Loucy (cell line): Measurements from ENCODE around the gene GBP6.
"Not testable (repeated sequence)": the region's sequence is repeated elsewhere in the genome, so short reads cannot be mapped to it uniquely, and the experiment has no call there.

Source experiments
- H2AFZ ChIP-seq: fragments of 200-600 bp; sonication (generic); 2 replicates; pipeline ENCODE4 v1.6.0; 2016; ENCODE audit warnings: antibody characterized with exemption, mild to moderate bottlenecking, low read length, moderate library complexity
- H3F3A ChIP-seq: fragments of 200-600 bp; 2 replicates; pipeline ENCODE4 v1.6.0; 2016; ENCODE audit warnings: antibody characterized with exemption, low read depth, mild to moderate bottlenecking
- H3K27me3 ChIP-seq: fragments of 200-600 bp; sonication (generic); 2 replicates; pipeline ENCODE4 v1.6.1; 2014; ENCODE audit warnings: low read length, mild to moderate bottlenecking; ENCODE audit not compliant: insufficient read depth, poor library complexity, severe bottlenecking
- H3K36me3 ChIP-seq: fragments of 200-600 bp; sonication (generic); 2 replicates; pipeline ENCODE4 v1.6.1; 2016; ENCODE audit warnings: low read length; ENCODE audit not compliant: insufficient read depth
- H3K4me1 ChIP-seq: fragments of 200-600 bp; sonication (generic); 2 replicates; pipeline ENCODE4 v1.5.1; 2014; ENCODE audit warnings: low read length, mild to moderate bottlenecking; ENCODE audit not compliant: insufficient read depth, poor library complexity, severe bottlenecking
- H3K4me2 ChIP-seq: fragments of 200-600 bp; sonication (generic); 2 replicates; pipeline ENCODE4 v1.6.0; 2014; ENCODE audit warnings: antibody characterized with exemption, low read length, low read depth, mild to moderate bottlenecking; ENCODE audit not compliant: poor library complexity, severe bottlenecking
- H3K4me3 ChIP-seq: fragments of 200-600 bp; sonication (generic); 2 replicates; pipeline ENCODE4 v1.5.1; 2014; ENCODE audit warnings: low read length, mild to moderate bottlenecking, mixed read lengths; ENCODE audit not compliant: poor library complexity, severe bottlenecking
- H3K79me2 ChIP-seq: fragments of 200-600 bp; sonication (generic); 2 replicates; pipeline ENCODE4 v1.6.1; 2014; ENCODE audit warnings: low read length; ENCODE audit not compliant: insufficient read depth
- H3K9ac ChIP-seq: fragments of 200-600 bp; sonication (generic); 2 replicates; pipeline ENCODE4 v1.6.0; 2014; ENCODE audit warnings: mild to moderate bottlenecking, low read depth, low read length, moderate library complexity; ENCODE audit not compliant: poor library complexity, severe bottlenecking
- H3K9me2 ChIP-seq: fragments of 200-600 bp; sonication (generic); replicated peaks from 2 replicates; pipeline ENCODE4 v1.6.1; 2016; ENCODE audit warnings: low read depth, low read length, mixed read lengths
- H3K9me3 ChIP-seq: fragments of 200-600 bp; sonication (generic); 2 replicates; pipeline ENCODE4 v1.6.1; 2014; ENCODE audit warnings: mild to moderate bottlenecking, antibody characterized with exemption, low read length, low read depth; ENCODE audit not compliant: insufficient read depth
- H4K20me1 ChIP-seq: fragments of 200-600 bp; sonication (generic); 2 replicates; pipeline ENCODE4 v1.6.0; 2014; ENCODE audit warnings: antibody characterized with exemption, low read length, mild to moderate bottlenecking; ENCODE audit not compliant: insufficient read depth, poor library complexity, severe bottlenecking
- EZH2phosphoT487 ChIP-seq: fragments of 200-600 bp; IDR thresholded peaks from 2 replicates; pipeline ENCODE4 v1.6.1; 2018; ENCODE audit warnings: antibody characterized with exemption, mild to moderate bottlenecking, moderate library complexity, borderline replicate concordance
- TF ChIP-seq, protein P1 (sequence below): fragments of 200-600 bp; sonication (generic); conservative IDR thresholded peaks from 2 replicates; pipeline ENCODE4 v1.5.1; 2014; ENCODE audit warnings: mild to moderate bottlenecking, antibody characterized with exemption, low read length

Gene GBP6

DNA sequence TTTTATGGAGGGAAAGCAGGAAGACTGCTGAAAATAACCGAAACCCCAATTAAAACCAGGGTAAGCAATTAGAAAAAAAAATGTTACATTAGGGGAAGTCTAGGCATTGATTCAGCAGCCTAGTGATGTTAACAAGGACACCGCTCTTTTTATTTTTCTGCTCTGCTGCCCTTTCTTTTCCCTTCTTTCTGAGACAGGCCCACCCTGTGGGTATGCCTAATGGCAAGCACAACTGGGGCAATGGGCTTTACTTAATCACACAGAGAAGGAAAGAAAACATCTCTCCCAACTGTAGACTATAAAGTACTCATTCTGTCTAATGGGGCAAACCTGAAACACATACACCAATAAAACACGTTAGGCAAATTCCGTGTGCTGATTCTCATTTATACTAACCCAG lies 69.6 kb downstream of the GBP6 start:
- TF ChIP-seq, protein P1, sequence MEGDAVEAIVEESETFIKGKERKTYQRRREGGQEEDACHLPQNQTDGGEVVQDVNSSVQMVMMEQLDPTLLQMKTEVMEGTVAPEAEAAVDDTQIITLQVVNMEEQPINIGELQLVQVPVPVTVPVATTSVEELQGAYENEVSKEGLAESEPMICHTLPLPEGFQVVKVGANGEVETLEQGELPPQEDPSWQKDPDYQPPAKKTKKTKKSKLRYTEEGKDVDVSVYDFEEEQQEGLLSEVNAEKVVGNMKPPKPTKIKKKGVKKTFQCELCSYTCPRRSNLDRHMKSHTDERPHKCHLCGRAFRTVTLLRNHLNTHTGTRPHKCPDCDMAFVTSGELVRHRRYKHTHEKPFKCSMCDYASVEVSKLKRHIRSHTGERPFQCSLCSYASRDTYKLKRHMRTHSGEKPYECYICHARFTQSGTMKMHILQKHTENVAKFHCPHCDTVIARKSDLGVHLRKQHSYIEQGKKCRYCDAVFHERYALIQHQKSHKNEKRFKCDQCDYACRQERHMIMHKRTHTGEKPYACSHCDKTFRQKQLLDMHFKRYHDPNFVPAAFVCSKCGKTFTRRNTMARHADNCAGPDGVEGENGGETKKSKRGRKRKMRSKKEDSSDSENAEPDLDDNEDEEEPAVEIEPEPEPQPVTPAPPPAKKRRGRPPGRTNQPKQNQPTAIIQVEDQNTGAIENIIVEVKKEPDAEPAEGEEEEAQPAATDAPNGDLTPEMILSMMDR: no peak
- no peak for TF ChIP-seq EZH2phosphoT487
- 0 out of 2 replicates have a peak overlapping the region, but pooled peaks have one; percentile 22 for H2AFZ ChIP-seq
- no peak overlapping the region for H3K9ac ChIP-seq
- H3F3A ChIP-seq: no peaks in the 10 kb centered on the region
- H3K27me3 ChIP-seq: no peaks in the 10 kb centered on the region
- H3K9me2 ChIP-seq: no peaks in the 10 kb centered on the region
- H3K4me1 ChIP-seq: no peaks in the 10 kb centered on the region
- H4K20me1 ChIP-seq: no peaks in the 10 kb centered on the region
- no peaks in the 10 kb centered on the region for H3K36me3 ChIP-seq
- H3K4me2 ChIP-seq: no peak overlapping the region
- no peak overlapping the region for H3K4me3 ChIP-seq
- H3K79me2 ChIP-seq: no peaks in the 10 kb centered on the region
- no peaks in the 10 kb centered on the region for H3K9me3 ChIP-seq

DNA sequence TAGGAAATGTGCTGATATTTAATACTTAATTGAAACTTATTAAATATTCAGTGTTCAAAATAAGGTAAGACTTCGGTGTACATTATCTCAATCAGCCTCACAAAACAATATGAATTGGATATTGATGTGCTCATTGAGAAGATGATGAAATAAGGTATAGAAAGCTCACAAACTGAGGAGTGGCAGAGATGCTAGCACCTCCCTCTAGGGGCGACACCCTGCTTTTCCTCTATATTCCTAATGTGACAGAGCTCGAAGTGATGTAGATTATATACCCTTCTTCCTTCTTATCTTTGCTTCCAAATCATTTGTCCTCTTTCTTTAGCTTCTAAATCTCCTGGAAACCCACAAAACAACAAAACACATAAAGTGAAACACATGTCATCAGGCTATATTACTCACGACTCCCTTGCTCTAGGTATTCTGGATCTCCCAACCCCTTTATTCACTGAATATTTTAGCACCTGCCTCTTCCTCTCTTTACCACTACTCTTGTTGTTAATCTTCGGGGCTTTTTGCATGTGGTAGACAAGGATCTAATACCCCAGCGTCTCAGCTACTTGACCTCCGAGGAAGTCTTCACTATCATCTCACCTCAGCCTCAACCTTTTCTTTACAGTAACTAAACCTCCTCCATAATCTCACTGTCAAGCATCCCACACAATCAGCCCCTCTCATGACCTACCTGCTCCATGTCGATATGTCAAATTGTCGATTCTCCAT lies 70.4 kb downstream of the GBP6 start:
- H3K9me3 ChIP-seq, H3K36me3 ChIP-seq, H3K4me3 ChIP-seq, H3K9ac ChIP-seq, H3K9me2 ChIP-seq, H4K20me1 ChIP-seq, H2AFZ ChIP-seq, H3K4me2 ChIP-seq, H3K79me2 ChIP-seq, H3K4me1 ChIP-seq, H3F3A ChIP-seq, H3K27me3 ChIP-seq: not testable (repeated sequence)
